Measurements from ENCODE around the gene LINC00305. TPM values are rescaled to one million over a fixed set of nuclear protein-coding genes. Genes with fewer than 3 reads are reported as not detected.

LINC00305 gene
- total RNA-seq (2022; extraction: Qiagen RNA extraction; ENCODE audit: low read depth), result not detected in 5 replicates

DNA sequence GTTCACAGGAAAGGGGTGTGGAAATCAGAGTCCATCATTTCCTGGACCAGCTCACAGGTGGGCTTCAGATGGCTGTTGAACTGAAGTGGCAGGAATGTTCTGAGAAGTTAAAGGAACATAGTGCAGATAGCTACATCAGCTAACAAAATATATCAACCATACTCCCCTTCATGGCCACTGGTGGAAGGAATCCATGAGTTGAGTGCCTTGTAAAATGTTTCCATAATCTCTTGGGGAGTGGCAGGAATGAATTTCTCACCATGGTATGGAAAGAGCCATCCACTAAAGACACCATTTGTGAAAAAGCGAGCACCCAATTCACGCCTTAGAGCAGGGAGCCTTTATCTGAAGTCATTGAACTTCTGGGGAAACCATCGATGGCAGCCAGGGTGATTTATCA is at the start of gene LINC00305:
LINC00305 (minus strand) TSS at position 101 of the 400 bp plus-strand sequence.

Other genes with a start within 250 kb of the LINC00305 start
- not detected in 5 replicates for gene SERPINB10, start 241.1 kb downstream of the LINC00305 start, total RNA-seq (2022; extraction: Qiagen RNA extraction; ENCODE audit: low read depth)
- gene HMSD, start 199.8 kb downstream of the LINC00305 start, total RNA-seq (2022; extraction: Qiagen RNA extraction; ENCODE audit: low read depth), result 0.71 TPM in 1 of 5 replicates, not detected in the others
- gene SERPINB8, start 179.0 kb downstream of the LINC00305 start, total RNA-seq (2022; extraction: Qiagen RNA extraction; ENCODE audit: low read depth), result 7.8 to 12.2 TPM (median 8.8 TPM) in 5 replicates

Measured in A549 treated with GW870086 at 1 μM for 4 hours (cell line).